HEK293T (cell line): ENCODE data around the gene TRIM47.

ENCODE experiments used
- CTCF ChIA-PET: fragments of 350-600 bp; formaldehyde crosslinking; extraction: SDS; loops from one replicate; lab custom pipeline; 2021; ENCODE audit warnings: antibody characterized with exemption, inconsistent platforms; lab: Yijun Ruan, JAX
- POLR2A ChIA-PET: fragments of 350-600 bp; formaldehyde crosslinking; extraction: SDS; loops from one replicate; lab custom pipeline; 2020; ENCODE audit warnings: antibody characterized with exemption, inconsistent platforms; lab: Yijun Ruan, JAX
- DNase-seq: peaks from one replicate; pipeline ENCODE4 v3.0.0; 2012; ENCODE audit warnings: mixed read lengths; ENCODE audit errors: extremely low spot score
- ARNT ChIP-seq: fragments of 450-650 bp; IDR thresholded peaks from 2 replicates; pipeline ENCODE4 v1.6.1; 2017; ENCODE audit warnings: mild to moderate bottlenecking
- BHLHE40 ChIP-seq: fragments of 450-650 bp; IDR thresholded peaks from 2 replicates; pipeline ENCODE4 v1.6.1; 2016; ENCODE audit warnings: mild to moderate bottlenecking, moderate library complexity, borderline replicate concordance
- CTBP1 ChIP-seq: fragments of 450-650 bp; IDR thresholded peaks from 2 replicates; pipeline ENCODE4 v1.6.1; 2016; ENCODE audit warnings: borderline replicate concordance
- ELF4 ChIP-seq: fragments of 450-650 bp; IDR thresholded peaks from 2 replicates; pipeline ENCODE4 v1.6.1; 2017; ENCODE audit warnings: antibody characterized with exemption
- FOXA1 ChIP-seq: fragments of 450-650 bp; IDR thresholded peaks from 2 replicates; pipeline ENCODE4 v1.6.1; 2016; ENCODE audit warnings: mild to moderate bottlenecking
- FOXK2 ChIP-seq: fragments of 450-650 bp; IDR thresholded peaks from 2 replicates; pipeline ENCODE4 v1.6.1; 2016; ENCODE audit warnings: mild to moderate bottlenecking
- FOXM1 ChIP-seq: fragments of 450-650 bp; IDR thresholded peaks from 2 replicates; pipeline ENCODE4 v1.6.1; 2017; ENCODE audit warnings: mild to moderate bottlenecking, borderline replicate concordance
- HDGF ChIP-seq: fragments of 450-650 bp; IDR thresholded peaks from 2 replicates; pipeline ENCODE4 v1.6.1; 2017; ENCODE audit warnings: antibody characterized with exemption, borderline replicate concordance
- L3MBTL2 ChIP-seq: fragments of 450-650 bp; conservative IDR thresholded peaks from 2 replicates; pipeline ENCODE4 v1.6.1; 2016; ENCODE audit warnings: mild to moderate bottlenecking
- LEF1 ChIP-seq: fragments of 450-650 bp; IDR thresholded peaks from 2 replicates; pipeline ENCODE4 v1.6.1; 2017; ENCODE audit warnings: mild to moderate bottlenecking, borderline replicate concordance
- NFRKB ChIP-seq: fragments of 450-650 bp; IDR thresholded peaks from 2 replicates; pipeline ENCODE4 v1.6.1; 2016; ENCODE audit warnings: mild to moderate bottlenecking, moderate library complexity
- SP1 ChIP-seq: fragments of 450-650 bp; IDR thresholded peaks from 2 replicates; pipeline ENCODE4 v1.6.1; 2017
- SUZ12 ChIP-seq: fragments of 450-650 bp; IDR thresholded peaks from 2 replicates; pipeline ENCODE4 v1.6.1; 2016; ENCODE audit warnings: mild to moderate bottlenecking
- TARDBP ChIP-seq: fragments of 450-650 bp; IDR thresholded peaks from 2 replicates; pipeline ENCODE4 v1.6.1; 2016
- ZNF384 ChIP-seq: fragments of 450-650 bp; IDR thresholded peaks from 2 replicates; pipeline ENCODE4 v1.6.1; 2016
- TF ChIP-seq, protein P1 (sequence below): fragments of 450-650 bp; IDR thresholded peaks from 2 replicates; pipeline ENCODE4 v1.6.1; 2016

The TRIM47 gene

DNA sequence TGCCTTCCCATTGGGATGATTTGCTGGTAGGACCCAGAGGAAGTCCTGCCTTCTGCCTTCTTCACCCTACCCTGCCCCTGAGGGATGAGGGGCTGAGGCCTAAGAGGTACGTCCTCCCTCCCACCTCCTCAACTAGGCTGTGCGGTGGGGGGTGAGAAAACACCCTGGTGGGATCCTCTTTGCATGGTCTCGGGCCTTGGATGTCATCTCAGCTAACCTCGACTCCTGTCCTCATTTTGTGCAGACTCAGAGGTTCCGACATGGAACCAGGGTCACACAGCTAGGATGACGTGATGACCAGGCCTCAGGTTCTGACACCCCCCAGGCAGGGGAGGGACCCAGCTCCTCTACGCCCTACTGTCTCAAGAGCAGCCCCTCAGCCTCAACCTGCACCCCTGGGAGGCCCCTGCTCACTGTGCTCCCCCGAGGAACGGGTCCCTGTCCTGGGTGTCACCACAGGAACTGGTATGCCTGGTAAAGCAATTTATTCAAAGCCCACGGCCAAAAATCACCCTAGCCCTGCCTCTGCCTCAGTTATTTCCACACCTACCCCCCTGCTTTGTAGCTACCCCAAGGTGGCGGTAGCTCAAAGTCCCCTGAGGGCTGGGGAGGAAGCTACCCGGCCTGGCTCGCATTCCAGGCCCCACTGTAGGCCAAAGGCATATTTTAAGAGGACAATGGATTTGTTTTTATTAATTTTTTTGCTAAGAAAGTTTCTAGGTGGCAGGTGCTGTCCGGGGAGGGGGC is 51.6 kb downstream of the TRIM47 start:
- POLR2A ChIA-PET, result interaction anchor here (0.7 to 3.6 kb wide), 8 partner anchors 10 to 74 kb away, joined by 3 to 23 read pairs (median 4); partner anchors contain the start of genes UNK and WBP2
- DNase-seq, result no peak
- CTCF ChIA-PET, result interaction anchor here (0.5 to 2.4 kb wide), 11 partner anchors 8 to 512 kb away, joined by 3 to 9 read pairs (median 4); partner anchors contain the start of gene WBP2
- TF ChIP-seq ELF4, result no peak
- TF ChIP-seq SP1, result no peak

DNA sequence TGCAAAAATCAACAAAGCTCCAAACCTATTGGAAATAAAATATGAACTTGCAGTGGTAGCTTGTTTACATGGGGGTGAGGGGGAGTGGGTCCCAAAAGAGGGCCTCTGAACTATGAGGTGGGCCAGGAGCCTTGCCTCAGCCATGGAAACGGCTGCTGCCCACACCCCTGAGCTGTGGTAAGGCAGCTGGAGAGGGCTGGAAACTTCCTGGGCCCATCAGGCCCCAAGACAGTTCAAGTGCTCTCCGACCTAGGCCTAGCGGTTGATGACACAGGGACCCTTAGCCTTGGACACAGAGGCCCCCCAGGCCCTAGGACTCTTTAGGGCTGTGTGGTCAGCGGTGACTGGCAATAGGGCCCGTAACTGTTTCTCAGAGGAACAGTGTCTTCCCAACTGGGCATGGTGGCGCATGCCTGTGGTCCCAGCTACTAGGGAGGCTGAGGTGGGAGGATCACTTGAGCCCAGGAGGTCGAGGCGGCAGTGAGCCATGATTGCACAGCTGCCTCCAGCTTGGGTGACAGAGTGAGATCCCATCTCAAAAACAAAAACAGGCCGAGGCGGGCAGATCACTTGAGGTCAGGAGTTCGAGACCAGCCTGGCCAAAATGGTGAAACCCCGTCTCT is 52.5 kb downstream of the TRIM47 start:
- TF ChIP-seq NFRKB, result no peak
- no peak for TF ChIP-seq BHLHE40
- no peak for TF ChIP-seq ZNF384
- TF ChIP-seq HDGF, result no peak
- TF ChIP-seq CTBP1, result no peak
- ChIA-PET POLR2A (interaction anchor here (0.7 to 3.6 kb wide), 5 partner anchors 19 to 60 kb away, joined by 4 to 23 read pairs (median 4); partner anchors contain the start of gene UNK), CTCF (interaction anchor here (1.2 to 2.4 kb wide), 2 partner anchors 43 to 60 kb away, joined by 3 to 9 read pairs; no protein-coding TSS in a partner anchor)
- no peak for DNase-seq

DNA sequence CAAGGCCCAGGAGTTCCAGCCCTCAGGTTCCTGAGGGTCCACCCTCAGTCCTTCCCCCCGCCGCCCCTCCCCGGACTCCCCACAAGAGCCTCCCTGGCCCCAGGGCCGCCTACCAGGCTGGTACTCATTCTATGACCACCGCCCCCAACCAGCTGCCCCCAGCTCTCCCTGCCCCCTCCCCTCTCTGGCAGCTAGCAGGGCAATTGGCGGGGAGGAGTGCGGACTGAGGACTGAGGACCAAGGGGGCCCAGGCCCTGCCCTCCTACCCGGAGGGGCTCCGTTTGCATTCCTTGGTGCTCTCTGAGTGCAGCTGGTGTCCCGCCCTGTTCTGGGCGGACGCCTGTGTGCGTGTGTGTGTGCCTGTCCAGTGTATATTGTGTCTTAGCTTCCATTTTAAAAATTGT is 53.2 kb downstream of the TRIM47 start:
- POLR2A ChIA-PET, result interaction anchor here (3.6 kb wide), 1 partner anchor 45 kb away, joined by 23 read pairs; a partner anchor contains a TSS
- TF ChIP-seq BHLHE40 (no peak), FOXA1 (no peak), ZNF384 (no peak), ARNT (no peak), SUZ12 (no peak), L3MBTL2 (no peak), FOXK2 (no peak), SP1 (no peak), CTBP1 (no peak), HDGF (no peak), NFRKB (no peak), ELF4 (no peak), FOXM1 (no peak), TARDBP (no peak)
- TF ChIP-seq, protein P1, sequence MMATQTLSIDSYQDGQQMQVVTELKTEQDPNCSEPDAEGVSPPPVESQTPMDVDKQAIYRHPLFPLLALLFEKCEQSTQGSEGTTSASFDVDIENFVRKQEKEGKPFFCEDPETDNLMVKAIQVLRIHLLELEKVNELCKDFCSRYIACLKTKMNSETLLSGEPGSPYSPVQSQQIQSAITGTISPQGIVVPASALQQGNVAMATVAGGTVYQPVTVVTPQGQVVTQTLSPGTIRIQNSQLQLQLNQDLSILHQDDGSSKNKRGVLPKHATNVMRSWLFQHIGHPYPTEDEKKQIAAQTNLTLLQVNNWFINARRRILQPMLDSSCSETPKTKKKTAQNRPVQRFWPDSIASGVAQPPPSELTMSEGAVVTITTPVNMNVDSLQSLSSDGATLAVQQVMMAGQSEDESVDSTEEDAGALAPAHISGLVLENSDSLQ, result no peak
- CTCF ChIA-PET, result interaction anchor here (0.6 to 2.4 kb wide), 3 partner anchors 42 to 707 kb away, joined by 3 to 9 read pairs (median 4); no protein-coding TSS in a partner anchor
- DNase-seq, result no peak

DNA sequence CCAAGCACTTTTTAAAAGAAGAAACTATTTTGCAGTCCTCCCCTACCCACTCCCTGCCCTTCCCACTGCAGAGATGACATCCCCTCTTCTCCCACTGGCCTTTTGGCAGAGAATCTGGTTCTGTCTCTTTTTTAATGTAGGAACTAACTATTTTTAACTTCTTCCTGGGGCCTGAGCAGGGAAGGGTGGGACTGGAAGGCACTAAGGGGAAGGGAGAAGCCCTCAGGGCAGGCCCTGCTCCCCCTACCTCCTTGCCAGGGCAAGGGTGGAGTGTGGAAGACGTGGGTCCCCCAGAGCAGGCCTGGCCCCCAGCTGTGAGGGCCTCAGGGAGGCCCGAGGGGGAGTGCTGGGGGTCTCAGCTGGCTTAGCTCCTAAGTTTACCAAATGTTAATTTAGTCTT is 53.7 kb downstream of the TRIM47 start:
- POLR2A ChIA-PET, result interaction anchor here (3.6 kb wide), 1 partner anchor 45 kb away, joined by 23 read pairs; a partner anchor contains a TSS
- CTCF ChIA-PET, result interaction anchor here (0.6 to 2.4 kb wide), 3 partner anchors 41 to 706 kb away, joined by 3 to 9 read pairs (median 4); no protein-coding TSS in a partner anchor
- no peak for DNase-seq

More for the DNA sequence above, 53.7 kb downstream of the TRIM47 start:
- TF ChIP-seq FOXA1 (no peak), CTBP1 (no peak), FOXK2 (no peak), FOXM1 (no peak), BHLHE40 (no peak), LEF1 (no peak), SP1 (no peak), ELF4 (no peak), TARDBP (no peak), ZNF384 (no peak), NFRKB (no peak), ARNT (no peak), L3MBTL2 (no peak), SUZ12 (no peak), HDGF (no peak)
- TF ChIP-seq, protein P1, result no peak
